ENCODE measurements around the gene OMP. TPM values are rescaled to one million over a fixed set of nuclear protein-coding genes. Genes with fewer than 3 reads are reported as not detected.

OMP gene
- total RNA-seq, 4 donors from 2014 or later = not detected

DNA sequence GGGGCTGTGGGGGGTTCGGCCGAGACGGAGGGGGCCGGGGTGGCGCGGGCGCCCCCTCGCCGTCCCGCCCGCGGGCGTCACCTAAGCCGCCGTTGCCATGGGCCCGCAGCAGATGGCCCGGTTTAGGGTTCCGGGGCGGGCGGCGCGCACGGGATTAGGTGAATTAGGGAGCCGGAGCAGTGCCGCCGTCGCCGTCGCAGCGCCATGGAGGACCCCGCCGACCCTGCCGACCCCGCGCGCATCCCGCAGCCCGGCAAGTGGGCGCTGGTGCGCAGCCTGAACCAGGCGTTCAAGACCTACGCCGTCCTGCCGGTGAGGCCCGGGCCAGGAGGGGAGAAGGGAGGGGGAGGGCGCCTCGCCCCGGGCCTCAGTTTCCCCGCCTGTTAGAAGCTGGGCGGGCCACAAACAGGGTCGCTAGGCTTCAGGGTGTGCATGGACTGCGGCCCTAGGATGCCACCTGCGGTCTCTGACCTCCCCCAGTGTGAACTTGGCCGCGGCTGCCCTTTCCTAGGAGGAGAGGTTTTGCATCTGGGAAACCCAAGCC lies 35.5 kb downstream of the OMP start:
- no peaks in the 10 kb centered on the region for H3K36me3 ChIP-seq
- 29% methylated on average over 28 of the region's 55 CpGs for WGBS
- no peaks in the 10 kb centered on the region for H3K9me3 ChIP-seq
- no peak overlapping the region for H3K27ac ChIP-seq (replicated peaks in 1 of 4)
- peaks cover 0 to 21% (median 13%) of the 10 kb centered on the region in 4 donors for H3K27me3 ChIP-seq
- intact Hi-C loops (cut with DNase I) = no loop called here
- H3K4me1 ChIP-seq = peaks cover 10 to 23% (median 16%) of the 10 kb centered on the region in 4 donors
- TF ChIP-seq POLR2AphosphoS5 (IDR thresholded peaks at IDR 0.05) (no peak), POLR2A (IDR thresholded peaks at IDR 0.05; ENCODE audit: low read depth) (no peak), CTCF (IDR thresholded peaks at IDR 0.05) (no peak), EP300 (IDR thresholded peaks at IDR 0.05) (no peak)
- DNase-seq (ENCODE audit: extremely low spot score) = no peak
- H3K4me3 ChIP-seq = peak overlapping the region in 1 of 4 donors; percentile 7

DNA sequence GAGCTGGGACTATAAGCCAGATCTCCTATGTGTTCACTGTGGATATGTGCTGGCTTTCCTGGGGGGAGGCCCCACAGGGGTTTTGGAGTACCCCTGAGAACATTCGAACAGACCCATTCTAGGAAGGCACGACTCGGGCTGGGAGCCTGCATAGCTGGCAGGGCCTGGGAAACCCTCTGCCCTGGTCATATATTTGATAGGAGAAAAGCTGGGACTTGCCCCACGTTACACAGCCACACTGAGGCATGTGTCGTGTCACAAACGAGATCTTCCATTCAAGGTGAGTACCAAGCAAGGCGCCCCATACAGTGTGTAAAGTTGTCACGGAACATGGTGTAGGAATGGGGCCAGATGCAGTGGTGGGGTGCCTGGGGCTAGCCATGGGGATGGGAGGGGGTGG lies 36.6 kb downstream of the OMP start:
- intact Hi-C loops (cut with DNase I) = no loop called here
- 100% methylated on average over 6 of the region's 8 CpGs for WGBS

GRCh38 chr11:77140231-77140851 lies 37.7 kb downstream of the OMP start:
- Histone ChIP-seq H3K27me3 (peaks cover 0 to 23% (median 13%) of the 10 kb centered on the region in 4 donors), H3K4me1 (peaks cover 10 to 23% (median 16%) of the 10 kb centered on the region in 4 donors), H3K36me3 (no peaks in the 10 kb centered on the region), H3K27ac (replicated peaks in 1 of 4) (peak overlapping the region in 1 of 4 donors; percentile 48), H3K9me3 (no peaks in the 10 kb centered on the region), H3K4me3 (no peak overlapping the region)
- WGBS = 78% methylated on average over 7 of the region's 8 CpGs
- intact Hi-C loops (cut with DNase I) = no loop called here
- DNase-seq (ENCODE audit: extremely low spot score) = no peak
- no peak for TF ChIP-seq EP300 (IDR thresholded peaks at IDR 0.05)
- TF ChIP-seq POLR2AphosphoS5 (IDR thresholded peaks at IDR 0.05) = no peak
- TF ChIP-seq POLR2A (IDR thresholded peaks at IDR 0.05; ENCODE audit: low read depth) = no peak
- TF ChIP-seq CTCF (IDR thresholded peaks at IDR 0.05) = no peak

More for the DNA sequence above, 36.6 kb downstream of the OMP start:
- H3K4me1 ChIP-seq = peaks cover 10 to 23% (median 16%) of the 10 kb centered on the region in 4 donors
- H3K4me3 ChIP-seq = no peak overlapping the region
- H3K27ac ChIP-seq (replicated peaks in 1 of 4) = no peak overlapping the region
- no peak for TF ChIP-seq POLR2A (IDR thresholded peaks at IDR 0.05; ENCODE audit: low read depth)
- no peak for TF ChIP-seq POLR2AphosphoS5 (IDR thresholded peaks at IDR 0.05)
- TF ChIP-seq CTCF (IDR thresholded peaks at IDR 0.05) = no peak
- TF ChIP-seq EP300 (IDR thresholded peaks at IDR 0.05) = no peak
- H3K36me3 ChIP-seq = no peaks in the 10 kb centered on the region
- H3K9me3 ChIP-seq = no peaks in the 10 kb centered on the region
- no peak for DNase-seq (ENCODE audit: extremely low spot score)
- H3K27me3 ChIP-seq = peaks cover 0 to 21% (median 13%) of the 10 kb centered on the region in 4 donors

DNA sequence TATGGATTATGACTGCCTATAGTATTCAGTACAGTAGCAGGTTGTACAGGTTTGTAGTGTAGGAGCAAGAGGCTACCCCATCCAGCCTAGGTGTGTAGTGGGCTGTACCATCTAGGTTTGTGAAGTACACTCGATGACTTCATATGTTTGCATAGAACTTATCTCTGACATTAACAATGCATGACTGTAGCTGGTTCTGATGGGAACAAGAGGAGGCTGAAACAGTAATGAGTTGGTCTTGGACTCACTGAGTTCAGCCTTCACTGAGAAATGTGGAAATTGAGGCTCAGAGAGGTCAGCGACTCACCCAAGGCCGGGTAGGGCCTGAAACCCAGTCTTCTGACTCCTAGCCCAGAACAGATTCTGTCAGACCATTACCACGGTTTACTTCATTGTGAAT lies 38.4 kb downstream of the OMP start:
- H3K4me3 ChIP-seq = no peak overlapping the region
- H3K4me1 ChIP-seq = peaks cover 10 to 23% (median 16%) of the 10 kb centered on the region in 4 donors
- intact Hi-C loops (cut with DNase I) = no loop called here
- H3K27me3 ChIP-seq = peaks cover 0 to 30% (median 13%) of the 10 kb centered on the region in 4 donors
- H3K27ac ChIP-seq (replicated peaks in 1 of 4) = no peak overlapping the region
- WGBS = 92% methylated on average over 4 of the region's 4 CpGs
- TF ChIP-seq POLR2AphosphoS5 (IDR thresholded peaks at IDR 0.05) = no peak
- H3K36me3 ChIP-seq = no peaks in the 10 kb centered on the region
- DNase-seq (ENCODE audit: extremely low spot score) = no peak
- H3K9me3 ChIP-seq = no peaks in the 10 kb centered on the region

GRCh38 chr11:77141475-77141874 lies 38.8 kb downstream of the OMP start:
- H3K27ac ChIP-seq (replicated peaks in 1 of 4) = no peak overlapping the region
- DNase-seq (ENCODE audit: extremely low spot score) = no peak
- no peak overlapping the region for H3K4me3 ChIP-seq
- peaks cover 10 to 23% (median 16%) of the 10 kb centered on the region in 4 donors for H3K4me1 ChIP-seq
- no peaks in the 10 kb centered on the region for H3K9me3 ChIP-seq
- TF ChIP-seq CTCF (IDR thresholded peaks at IDR 0.05) (no peak), POLR2AphosphoS5 (IDR thresholded peaks at IDR 0.05) (no peak), POLR2A (IDR thresholded peaks at IDR 0.05; ENCODE audit: low read depth) (no peak), EP300 (IDR thresholded peaks at IDR 0.05) (no peak)
- intact Hi-C loops (cut with DNase I) = no loop called here
- peaks cover 0 to 34% (median 13%) of the 10 kb centered on the region in 4 donors for H3K27me3 ChIP-seq
- H3K36me3 ChIP-seq = no peaks in the 10 kb centered on the region
- WGBS = 96% methylated on average over 4 of the region's 4 CpGs
